Fibroblast of lung (primary cell): ENCODE data around the gene TFG.

Source experiments
- EZH2 ChIP-seq: IDR thresholded peaks from 2 replicates; pipeline ENCODE4 v1.5.1; 2012; ENCODE audit warnings: low read length, control low read depth, mild to moderate bottlenecking; ENCODE audit errors: missing control alignments
- TF ChIP-seq, protein P1 (sequence below), 2 donors: IDR thresholded peaks in 1 of 2; conservative IDR thresholded peaks in 1 of 2; 1 replicate in 1 of 2; 2 replicates in 1 of 2; pipeline ENCODE4 v1.5.1; 2011 to 2012; ENCODE audit warnings: low read length in 2 of 2, control low read depth in 1 of 2, inconsistent platforms in 1 of 2, low read depth in 1 of 2, mild to moderate bottlenecking in 1 of 2

DNA sequence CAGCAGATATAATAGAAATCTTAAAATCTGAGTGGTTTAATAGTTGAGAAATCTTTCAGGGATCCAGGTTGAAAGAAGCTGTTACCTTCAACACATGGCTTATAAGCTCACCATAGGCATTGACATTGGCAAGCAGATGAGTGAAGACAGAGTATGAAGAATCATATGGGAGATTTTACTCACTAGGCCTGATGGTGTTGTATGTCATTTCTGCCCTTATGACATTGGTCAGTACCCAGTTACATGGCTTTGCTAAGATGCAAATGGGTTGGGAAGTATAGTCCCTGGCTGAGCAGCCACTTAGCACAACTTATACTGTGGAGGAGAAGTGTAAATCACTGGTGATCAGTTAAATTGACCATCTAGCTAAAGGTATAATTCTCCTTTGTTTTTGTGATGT is 5.9 kb downstream of the TFG start:
- TF ChIP-seq, protein P1, sequence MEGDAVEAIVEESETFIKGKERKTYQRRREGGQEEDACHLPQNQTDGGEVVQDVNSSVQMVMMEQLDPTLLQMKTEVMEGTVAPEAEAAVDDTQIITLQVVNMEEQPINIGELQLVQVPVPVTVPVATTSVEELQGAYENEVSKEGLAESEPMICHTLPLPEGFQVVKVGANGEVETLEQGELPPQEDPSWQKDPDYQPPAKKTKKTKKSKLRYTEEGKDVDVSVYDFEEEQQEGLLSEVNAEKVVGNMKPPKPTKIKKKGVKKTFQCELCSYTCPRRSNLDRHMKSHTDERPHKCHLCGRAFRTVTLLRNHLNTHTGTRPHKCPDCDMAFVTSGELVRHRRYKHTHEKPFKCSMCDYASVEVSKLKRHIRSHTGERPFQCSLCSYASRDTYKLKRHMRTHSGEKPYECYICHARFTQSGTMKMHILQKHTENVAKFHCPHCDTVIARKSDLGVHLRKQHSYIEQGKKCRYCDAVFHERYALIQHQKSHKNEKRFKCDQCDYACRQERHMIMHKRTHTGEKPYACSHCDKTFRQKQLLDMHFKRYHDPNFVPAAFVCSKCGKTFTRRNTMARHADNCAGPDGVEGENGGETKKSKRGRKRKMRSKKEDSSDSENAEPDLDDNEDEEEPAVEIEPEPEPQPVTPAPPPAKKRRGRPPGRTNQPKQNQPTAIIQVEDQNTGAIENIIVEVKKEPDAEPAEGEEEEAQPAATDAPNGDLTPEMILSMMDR (conservative IDR thresholded peaks at IDR 0.05 in 1 of 2, IDR thresholded peaks at IDR 0.05 in 1 of 2; ENCODE audit: low read depth in 1 of 2, low read length in 2 of 2), result no peak
- TF ChIP-seq EZH2, result no peak
